Ovary (tissue), 9 donors: ENCODE measurements around the gene HAND2. TPM values are rescaled to one million over a fixed set of nuclear protein-coding genes. Genes with fewer than 3 reads are reported as not detected.
A peak's percentile ranks its signal among the peaks of the same experiment; 100 is the strongest.

ENCODE experiments used
- DNase-seq, 5 donors: peaks; one replicate each; pipeline ENCODE4 v3.0.0-alpha.2; 2019 to 2020
- H3K27ac ChIP-seq, 2 donors: fragments of 200-600 bp; one replicate each; pipeline versions ENCODE4 v1.5.1 to v1.8.0; 2019 to 2022
- H3K27me3 ChIP-seq: fragments of 200-600 bp; one replicate; pipeline ENCODE4 v1.8.0; 2022
- H3K36me3 ChIP-seq: fragments of 200-600 bp; sonication (generic); one replicate; pipeline ENCODE4 v1.5.1; 2019
- H3K4me1 ChIP-seq: one replicate; pipeline ENCODE4 v1.8.1; 2013; ENCODE audit warnings: mild to moderate bottlenecking, moderate library complexity; ENCODE audit not compliant: insufficient read depth
- H3K4me3 ChIP-seq: fragments of 200-600 bp; sonication (generic); one replicate; pipeline ENCODE4 v1.5.1; 2017
- H3K9me3 ChIP-seq, 2 donors: fragments of 200-600 bp in 1 of 2; sonication (generic) in 1 of 2; one replicate each; pipeline versions ENCODE4 v1.5.1 to v1.8.1; 2013 to 2019; ENCODE audit warnings: mild to moderate bottlenecking in 1 of 2, moderate library complexity in 1 of 2
- EP300 ChIP-seq: sonication (generic); formaldehyde crosslinking; IDR thresholded peaks from one replicate; pipeline ENCODE4 v1.6.1; 2017; ENCODE audit warnings: antibody characterized with exemption
- POLR2A ChIP-seq: fragments of 450-650 bp; IDR thresholded peaks from one replicate; pipeline ENCODE4 v1.6.1; 2017; ENCODE audit warnings: antibody characterized with exemption, mild to moderate bottlenecking, moderate library complexity
- WGBS, 3 donors: extraction: QIAGEN DNeasy Blood & Tissue Kit in 1 of 3; methylation state at CpG; one replicate each; pipeline versions ENCODE4 v1.1.5 to v1.1.7; 2013 to 2017; 5-methylcytosine and 5-hydroxymethylcytosine counted together
- intact Hi-C, 4 donors: fragments of 100-400 bp; cut with DNase I; formaldehyde crosslinking; loops; one replicate each; pipeline versions ENCODE4 v1.11.0 to v1.15.1; 2022 to 2023
- polyA plus RNA-seq, 2 donors: library from polyadenylated mRNA; stranded (reverse); fragments of 200-250 nt in 1 of 2; fragments of 350-450 nt in 1 of 2; fragmentation: Illumina TruSeq in 1 of 2; extraction: RNeasy Lipid Tissue Mini Kit (QIAGEN cat#74804) in 1 of 2; gene quantifications; one replicate each; pipeline ENCODE4 v1.2.3, GENCODE V29; 2013 to 2014
- total RNA-seq, 7 donors: library from RNA; depleted of rRNA in 2 of 7; stranded (reverse); fragments of >200 nt in 2 of 7; fragmentation: NEBNext Ultra II Directional in 3 of 7; extraction: Animal tissue kit (Norgen Biotek cat#: 25700) in 3 of 7; gene quantifications; one replicate each; pipeline versions ENCODE4 v1.1.0 to v1.2.4, GENCODE V29; 2016 to 2023
- TF ChIP-seq, protein P1 (sequence below), 3 donors: fragments of 450-650 bp in 2 of 3; fragments of 200-600 bp in 1 of 3; IDR thresholded peaks; one replicate each; pipeline versions ENCODE4 v1.5.1 to v1.8.0; 2016 to 2022; ENCODE audit warnings: antibody characterized with exemption in 3 of 3, mild to moderate bottlenecking in 1 of 3
- donor health status: DM: no; HTN: no; CAD: no; lungs with moderate emphysema.
- donor health status: DM: no; HTN: no; CAD: no.
- donor health status: Bipolar disorder and iron deficiency.
- donor health status: DM: yes; HTN: yes; CAD: no.
- donor health status: DM: no; HTN: no; CAD: no.
- donor health status: DM: yes; HTN: yes; CAD: no.

The HAND2 gene
- total and polyA plus RNA-seq, 9 donors = 12.9 to 99.9 (median 39.6) TPM

DNA sequence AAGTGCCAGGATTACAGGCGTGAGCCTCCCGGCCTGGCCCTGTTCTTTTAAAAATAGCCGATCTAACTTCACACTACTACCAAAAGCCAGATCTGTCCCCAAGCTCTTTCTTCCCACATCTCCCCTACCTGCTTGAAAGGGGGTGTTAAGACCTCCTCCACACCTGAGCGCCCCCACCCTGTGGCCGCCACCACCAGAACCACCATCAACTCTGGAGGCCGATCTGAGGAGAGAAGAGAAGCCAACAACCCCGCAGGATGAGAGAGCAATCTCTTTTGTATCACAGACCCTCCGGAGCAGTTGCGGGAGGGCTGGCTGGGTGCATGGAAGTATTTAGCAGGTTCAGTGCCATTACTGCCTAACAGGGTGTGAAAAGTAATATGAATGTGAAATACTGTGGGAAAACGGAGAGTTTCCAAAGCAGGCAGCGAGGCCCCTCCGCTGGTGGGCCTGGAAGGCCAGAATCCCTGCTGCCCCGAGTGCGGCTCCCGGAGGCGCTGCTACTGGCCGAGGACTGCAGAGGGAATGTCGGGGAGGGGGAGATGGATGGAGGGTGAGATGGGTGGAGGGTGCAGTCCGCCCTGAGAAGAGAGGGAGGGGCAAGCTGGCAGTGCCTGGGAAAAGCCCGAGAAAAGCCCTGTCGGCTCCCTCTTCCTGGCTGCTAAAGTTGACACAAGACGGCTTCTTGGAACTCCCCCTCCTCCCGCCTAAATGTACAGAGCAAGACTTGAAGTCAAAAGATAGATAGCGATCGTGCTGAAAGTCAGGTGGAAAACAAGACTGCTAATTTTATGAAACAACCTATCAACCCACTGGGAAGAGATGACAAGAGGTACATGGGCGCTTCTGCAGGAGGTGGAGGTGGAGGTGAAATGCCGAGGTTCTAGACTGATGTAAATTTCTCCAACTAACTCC is 22.3 kb downstream of the HAND2 start:
- no peaks in the 10 kb centered on the region for H3K27me3 ChIP-seq

DNA sequence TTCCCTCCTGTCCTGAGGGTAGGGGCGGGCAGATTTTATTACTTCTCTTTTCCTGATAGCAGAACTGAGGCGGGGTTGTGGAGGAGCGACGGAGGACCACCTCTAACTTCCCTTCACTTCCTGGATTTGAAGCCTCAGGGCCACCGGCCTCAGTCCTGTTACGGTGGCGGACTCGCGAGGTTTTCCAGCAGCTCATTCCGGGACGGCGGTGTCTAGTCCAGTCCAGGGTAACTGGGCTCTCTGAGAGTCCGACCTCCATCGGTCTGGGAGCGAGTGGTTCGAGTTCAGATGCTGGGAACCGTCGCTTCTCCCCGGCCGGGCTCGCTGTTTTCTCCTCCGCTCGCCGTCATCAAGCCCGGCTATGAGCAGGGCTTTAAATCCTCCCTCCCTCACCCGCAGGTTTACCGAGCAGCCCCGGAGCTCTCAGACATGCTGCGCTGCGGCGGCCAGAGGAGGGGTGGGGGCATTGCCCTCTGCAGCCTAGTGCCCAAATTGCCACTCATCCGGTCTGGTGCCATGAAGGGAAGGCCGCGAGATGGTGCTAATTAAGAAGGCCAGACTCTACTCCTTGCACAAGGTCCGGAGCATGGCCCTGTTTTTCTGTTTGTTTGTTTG is 23.3 kb downstream of the HAND2 start:
- Histone ChIP-seq H3K27ac (no peak overlapping the region), H3K27me3 (no peaks in the 10 kb centered on the region), H3K4me3 (no peak overlapping the region), H3K4me1 (peaks cover 3% of the 10 kb centered on the region), H3K36me3 (no peaks in the 10 kb centered on the region), H3K9me3 (no peaks in the 10 kb centered on the region)
- TF ChIP-seq, protein P1, sequence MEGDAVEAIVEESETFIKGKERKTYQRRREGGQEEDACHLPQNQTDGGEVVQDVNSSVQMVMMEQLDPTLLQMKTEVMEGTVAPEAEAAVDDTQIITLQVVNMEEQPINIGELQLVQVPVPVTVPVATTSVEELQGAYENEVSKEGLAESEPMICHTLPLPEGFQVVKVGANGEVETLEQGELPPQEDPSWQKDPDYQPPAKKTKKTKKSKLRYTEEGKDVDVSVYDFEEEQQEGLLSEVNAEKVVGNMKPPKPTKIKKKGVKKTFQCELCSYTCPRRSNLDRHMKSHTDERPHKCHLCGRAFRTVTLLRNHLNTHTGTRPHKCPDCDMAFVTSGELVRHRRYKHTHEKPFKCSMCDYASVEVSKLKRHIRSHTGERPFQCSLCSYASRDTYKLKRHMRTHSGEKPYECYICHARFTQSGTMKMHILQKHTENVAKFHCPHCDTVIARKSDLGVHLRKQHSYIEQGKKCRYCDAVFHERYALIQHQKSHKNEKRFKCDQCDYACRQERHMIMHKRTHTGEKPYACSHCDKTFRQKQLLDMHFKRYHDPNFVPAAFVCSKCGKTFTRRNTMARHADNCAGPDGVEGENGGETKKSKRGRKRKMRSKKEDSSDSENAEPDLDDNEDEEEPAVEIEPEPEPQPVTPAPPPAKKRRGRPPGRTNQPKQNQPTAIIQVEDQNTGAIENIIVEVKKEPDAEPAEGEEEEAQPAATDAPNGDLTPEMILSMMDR (IDR thresholded peaks at IDR 0.05) = no peak
- TF ChIP-seq POLR2A (no peak), EP300 (no peak)
- intact Hi-C loops = loop anchor here in 2 of 4 donors (5.0 to 10.0 kb wide), 6 partner anchors 238 to 808 kb away; no protein-coding TSS in a partner anchor
- 58 to 59% (median 58%) methylated on average over 35 of the region's 35 CpGs for WGBS, 3 donors
- no peak for DNase-seq

More for the DNA sequence above, 22.3 kb downstream of the HAND2 start:
- WGBS, 3 donors = 88 to 89% (median 88%) methylated on average over 27 of the region's 27 CpGs
- TF ChIP-seq EP300 (no peak), POLR2A (no peak)
- TF ChIP-seq, protein P1 (IDR thresholded peaks at IDR 0.05) = no peak
- Histone ChIP-seq H3K27ac (no peak overlapping the region), H3K36me3 (no peaks in the 10 kb centered on the region), H3K9me3 (no peaks in the 10 kb centered on the region), H3K4me1 (peaks cover 3% of the 10 kb centered on the region), H3K4me3 (no peak overlapping the region)
- no peak for DNase-seq
- intact Hi-C loops = loop anchor here in 2 of 4 donors (5.0 to 10.0 kb wide), 6 partner anchors 237 to 807 kb away; no protein-coding TSS in a partner anchor

DNA sequence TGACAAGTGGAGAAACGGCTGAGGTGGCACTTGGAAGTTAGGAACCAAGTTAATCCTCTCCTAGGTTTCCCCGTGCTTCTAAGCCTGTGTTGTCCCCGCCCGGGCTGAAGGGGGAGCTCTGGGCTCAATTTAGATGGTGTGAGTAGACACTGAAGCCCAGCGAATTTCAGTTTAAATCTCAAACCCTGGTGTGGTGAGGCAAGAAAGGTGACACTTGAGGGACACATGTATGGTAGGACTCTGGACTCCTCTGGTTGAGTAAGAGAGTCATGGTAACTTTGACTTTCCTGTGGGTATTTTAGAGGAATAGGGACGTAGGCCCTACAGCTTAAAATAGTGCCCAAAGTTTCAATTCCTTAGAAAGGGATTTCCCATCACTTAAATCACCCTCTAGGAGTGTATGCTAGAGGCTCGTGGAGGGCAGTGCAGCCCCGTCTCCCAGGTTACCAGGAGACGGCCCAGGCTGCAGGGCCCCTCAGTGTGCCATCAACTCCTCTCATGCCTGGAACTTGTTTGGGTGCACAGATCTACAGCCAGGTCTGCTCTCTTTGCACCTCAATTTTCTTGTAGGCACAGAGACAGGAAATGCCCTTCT is 24.0 kb downstream of the HAND2 start:
- no peaks in the 10 kb centered on the region for H3K27me3 ChIP-seq
- peaks cover 0 to 3% of the 10 kb centered on the region in 2 donors for H3K9me3 ChIP-seq
- H3K4me1 ChIP-seq = peaks cover 3% of the 10 kb centered on the region
- intact Hi-C loops = loop anchor here in 2 of 4 donors (5.0 to 10.0 kb wide), 6 partner anchors 239 to 809 kb away; no protein-coding TSS in a partner anchor
- H3K27ac ChIP-seq = no peak overlapping the region
- TF ChIP-seq POLR2A = no peak
- TF ChIP-seq, protein P1 (IDR thresholded peaks at IDR 0.05) = peak in 2 of 3 donors; percentile 42 to 59
- no peak for TF ChIP-seq EP300
- DNase-seq = peak; percentile 55 to 77 (median 64)
- no peak overlapping the region for H3K4me3 ChIP-seq
- H3K36me3 ChIP-seq = no peaks in the 10 kb centered on the region
- 37 to 39% (median 39%) methylated on average over 9 of the region's 9 CpGs for WGBS, 3 donors

DNA sequence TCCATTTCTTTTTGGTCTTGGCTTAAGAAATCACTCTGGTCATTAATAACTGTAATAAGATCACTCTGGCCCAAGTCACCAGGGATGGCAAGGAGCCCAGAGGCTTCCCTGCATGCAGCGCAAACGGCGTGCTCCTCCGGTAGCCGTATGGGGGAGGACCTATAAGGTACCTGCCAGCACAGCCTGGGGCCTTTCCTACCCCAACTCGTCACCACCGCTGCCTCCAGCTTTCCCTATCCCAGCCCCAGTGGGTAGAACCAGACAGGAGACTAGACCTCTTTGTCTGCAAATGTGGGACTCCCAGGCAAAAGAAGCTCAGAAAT is 25.9 kb downstream of the HAND2 start:
- no peaks in the 10 kb centered on the region for H3K4me1 ChIP-seq
- no peak for DNase-seq
- no peak for TF ChIP-seq EP300
- TF ChIP-seq POLR2A = no peak
- TF ChIP-seq, protein P1 (IDR thresholded peaks at IDR 0.05) = no peak
- intact Hi-C loops = loop anchor here in 2 of 4 donors (10.0 kb wide), 3 partner anchors 241 to 811 kb away; no protein-coding TSS in a partner anchor
- H3K36me3 ChIP-seq = no peaks in the 10 kb centered on the region
- 17 to 21% (median 18%) methylated on average over 7 of the region's 7 CpGs for WGBS, 3 donors
- H3K9me3 ChIP-seq = peaks cover 0 to 6% of the 10 kb centered on the region in 2 donors
- H3K27me3 ChIP-seq = no peaks in the 10 kb centered on the region
- no peak overlapping the region for H3K27ac ChIP-seq
- no peak overlapping the region for H3K4me3 ChIP-seq
